GM21515 (cell line): ENCODE measurements around the gene PARD3.

Experiments
- ATAC-seq: cut with Tn5 transposase; IDR thresholded peaks from one replicate; pipeline ENCODE4 v1.9.1; 2021; ENCODE audit not compliant: unreplicated experiment

PARD3 gene

GRCh38 chr10:34180749-34181148 lies 634.3 kb downstream of the PARD3 start:
- ATAC-seq = no peak

- no peak for ATAC-seq
These were observed 635.8 kb downstream of the PARD3 start for GRCh38 chr10:34179280-34179679.

- ATAC-seq = no peak
These were observed 636.3 kb downstream of the PARD3 start for GRCh38 chr10:34178756-34179155.

GRCh38 chr10:34178196-34178595 lies 636.9 kb downstream of the PARD3 start:
- no peak for ATAC-seq

GRCh38 chr10:34177445-34177844 lies 637.7 kb downstream of the PARD3 start:
- no peak for ATAC-seq

- no peak for ATAC-seq
These were observed 638.7 kb downstream of the PARD3 start for GRCh38 chr10:34176351-34176750.

GRCh38 chr10:34175121-34175520 lies 640.0 kb downstream of the PARD3 start:
- no peak for ATAC-seq

- ATAC-seq = no peak
These were observed 642.1 kb downstream of the PARD3 start for GRCh38 chr10:34172936-34173533.

GRCh38 chr10:34171957-34172527 lies 643.1 kb downstream of the PARD3 start:
- ATAC-seq = no peak

GRCh38 chr10:34169677-34170076 lies 645.4 kb downstream of the PARD3 start:
- no peak for ATAC-seq

GRCh38 chr10:34169131-34169530 lies 646.0 kb downstream of the PARD3 start:
- no peak for ATAC-seq

GRCh38 chr10:34168439-34168838 lies 646.7 kb downstream of the PARD3 start:
- ATAC-seq = no peak

GRCh38 chr10:34166823-34167222 lies 648.3 kb downstream of the PARD3 start:
- ATAC-seq = no peak

- no peak for ATAC-seq
These were observed 648.7 kb downstream of the PARD3 start for GRCh38 chr10:34166354-34166753.

- no peak for ATAC-seq
These were observed 651.1 kb downstream of the PARD3 start for GRCh38 chr10:34164029-34164428.

- no peak for ATAC-seq
These were observed 651.8 kb downstream of the PARD3 start for GRCh38 chr10:34163075-34163905.

- no peak for ATAC-seq
These were observed 653.2 kb downstream of the PARD3 start for GRCh38 chr10:34161777-34162370.

GRCh38 chr10:34160595-34160994 lies 654.5 kb downstream of the PARD3 start:
- no peak for ATAC-seq

GRCh38 chr10:34157501-34157900 lies 657.6 kb downstream of the PARD3 start:
- no peak for ATAC-seq

- no peak for ATAC-seq
These were observed 658.2 kb downstream of the PARD3 start for GRCh38 chr10:34156781-34157425.

- ATAC-seq = no peak
These were observed 659.3 kb downstream of the PARD3 start for GRCh38 chr10:34155812-34156211.
